ENCODE measurements around the gene PIMREG.

- TF ChIP-seq CTCF (IDR thresholded peaks at IDR 0.05; ENCODE audit: poor library complexity) (no peak), EZH2 (IDR thresholded peaks at IDR 0.05; ENCODE audit: borderline replicate concordance) (no peak)
Measured at GRCh38 chr17:6461246-6461645, 17.0 kb downstream of the PIMREG start.

Measured in hepatocyte (in vitro differentiated cells).